DMS79 (cell line): Measurements from ENCODE around the gene AGPS.
"Not testable (repeated sequence)": the region's sequence is repeated elsewhere in the genome, so short reads cannot be mapped to it uniquely, and the experiment has no call there.

ENCODE experiments used
- DNase-seq: peaks from one replicate; lab custom pipeline; 2025; lab: John Stamatoyannopoulos, UW

Gene AGPS

GRCh38 chr2:177474301-177474700, 81.7 kb downstream of the AGPS start:
- no peak for DNase-seq

DNA sequence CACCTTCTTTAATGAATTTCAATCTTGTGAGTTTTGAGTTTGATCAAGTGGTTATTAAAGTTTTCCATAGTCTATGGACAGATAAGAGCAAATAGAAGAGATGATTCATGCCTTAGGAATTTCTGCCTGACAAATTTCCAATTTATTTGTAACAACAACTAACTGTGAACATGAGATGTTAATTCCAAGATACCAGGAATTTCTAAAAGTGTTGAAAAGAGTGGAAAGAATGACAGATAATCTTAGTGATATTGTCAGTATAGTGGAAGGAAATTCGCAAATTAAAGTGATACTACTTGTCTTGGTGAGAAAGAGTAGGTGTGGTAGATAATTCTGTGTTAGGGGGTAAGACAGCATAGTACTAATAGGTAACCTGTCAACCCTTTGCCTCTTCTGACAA, 82.4 kb downstream of the AGPS start:
- no peak for DNase-seq

DNA sequence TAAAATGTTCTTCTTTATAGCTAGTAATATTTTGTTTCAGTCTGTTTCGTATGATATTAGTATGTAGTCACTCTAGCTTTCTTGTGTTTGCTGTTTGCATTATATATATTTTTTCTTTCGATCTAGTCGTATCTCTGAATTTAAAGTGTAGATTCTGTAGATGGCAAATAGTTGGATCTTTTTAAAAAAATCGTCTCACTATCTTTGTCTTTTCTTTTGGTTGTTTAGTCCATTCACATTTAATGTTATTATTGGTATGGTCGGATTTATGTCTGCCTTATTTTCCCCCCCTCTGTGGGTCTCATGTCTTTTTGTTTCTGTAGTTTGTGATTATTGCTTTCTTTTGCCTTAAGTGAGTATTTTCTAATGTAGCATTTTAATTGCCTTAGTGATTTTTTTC, 84.3 kb downstream of the AGPS start:
- DNase-seq, result no peak

GRCh38 chr2:177478029-177478428, 85.5 kb downstream of the AGPS start:
- no peak for DNase-seq

GRCh38 chr2:177478907-177479306, 86.3 kb downstream of the AGPS start:
- DNase-seq, result no peak

DNA sequence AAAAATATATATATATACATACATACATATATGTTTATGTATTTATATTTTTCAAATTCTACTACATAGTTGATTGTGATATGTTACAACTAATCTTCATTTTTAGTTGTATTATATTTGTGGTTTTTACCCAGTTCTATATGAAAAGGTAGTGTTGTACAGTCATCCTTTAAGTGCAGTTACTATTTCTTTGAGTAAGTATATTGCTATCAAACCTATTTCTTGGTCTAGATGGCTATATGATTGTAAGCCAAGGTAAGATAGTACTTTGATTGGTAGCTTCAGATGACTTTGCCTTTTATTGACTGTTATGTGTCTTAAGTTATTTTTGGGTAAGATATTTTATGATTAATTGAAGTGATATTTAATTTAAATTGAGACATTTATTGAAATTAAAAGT, 89.6 kb downstream of the AGPS start:
- DNase-seq, result no peak

GRCh38 chr2:177483531-177483930, 91.0 kb downstream of the AGPS start:
- no peak for DNase-seq

DNA sequence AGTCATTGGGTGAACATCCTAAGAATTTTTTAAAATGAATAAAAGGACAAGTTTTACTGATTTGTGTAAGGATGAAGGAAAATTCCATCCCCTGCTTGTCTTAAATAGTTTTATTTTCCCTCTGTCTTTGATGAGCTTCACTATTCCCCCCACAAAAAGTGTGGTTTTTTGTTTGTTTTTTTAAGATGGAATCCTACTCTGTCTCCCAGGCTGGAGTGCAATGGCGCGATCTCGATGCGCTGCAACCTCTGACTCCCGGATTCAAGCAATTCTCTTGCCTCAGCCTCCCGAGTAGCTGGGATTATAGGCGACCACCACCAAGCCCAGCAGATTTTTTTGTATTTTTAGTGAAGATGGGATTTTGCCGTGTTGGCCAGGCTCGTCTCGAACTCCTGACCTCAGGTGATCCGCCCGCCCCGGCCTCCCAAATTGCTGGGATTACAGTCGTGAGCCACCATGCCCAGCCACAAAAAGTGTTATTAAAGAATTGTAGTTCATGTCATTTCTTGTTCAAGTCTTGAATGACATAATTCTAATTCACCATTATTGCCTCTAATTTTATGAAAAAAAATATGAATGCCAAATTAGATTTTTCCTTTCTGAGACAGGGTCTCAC, 91.7 kb downstream of the AGPS start:
- no peak for DNase-seq

DNA sequence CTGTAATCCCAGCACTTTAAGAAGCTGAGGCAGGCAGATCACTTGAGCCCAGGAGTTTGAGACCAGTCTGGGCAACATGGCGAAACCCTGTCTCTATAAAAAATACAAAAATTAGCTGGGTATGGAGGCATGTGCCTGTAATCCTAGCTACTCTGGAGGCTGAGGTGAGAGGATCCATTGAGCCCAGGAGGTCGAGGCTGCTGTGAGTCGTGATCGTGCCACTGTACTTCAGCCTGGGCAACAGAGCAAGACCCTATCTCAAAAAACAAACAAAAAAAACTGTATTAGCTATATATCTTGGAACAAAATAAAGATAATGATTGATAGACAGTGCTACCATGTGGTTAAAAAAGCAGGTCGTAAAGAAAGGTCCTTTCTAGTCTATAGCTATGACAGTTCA, 93.1 kb downstream of the AGPS start:
- DNase-seq, result not testable (repeated sequence)

- DNase-seq, result no peak
These were observed 97.2 kb downstream of the AGPS start for GRCh38 chr2:177489719-177490301.

GRCh38 chr2:177495945-177496344, 103.4 kb downstream of the AGPS start:
- no peak for DNase-seq

DNA sequence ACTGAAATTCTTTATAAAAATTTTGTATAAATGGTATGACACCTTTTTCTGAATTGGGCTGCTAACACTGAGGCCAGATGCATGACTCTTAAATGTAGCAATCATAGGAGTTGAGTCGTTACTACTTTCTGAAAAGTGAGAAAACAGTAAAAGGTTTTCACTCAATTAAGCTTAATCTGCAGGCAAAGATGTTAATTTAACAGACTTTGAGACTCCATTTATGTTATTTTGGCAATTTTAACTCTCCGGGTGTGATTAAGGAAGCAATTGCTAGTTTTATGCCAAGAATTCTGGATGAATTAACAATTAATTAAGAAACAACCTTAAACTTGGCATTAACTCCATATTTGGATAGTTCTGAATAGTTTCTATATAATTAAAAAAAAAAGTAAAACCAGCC, 104.3 kb downstream of the AGPS start:
- DNase-seq, result no peak

- no peak for DNase-seq
These were observed 108.6 kb downstream of the AGPS start for GRCh38 chr2:177501186-177501585.

- no peak for DNase-seq
These were observed 113.9 kb downstream of the AGPS start for GRCh38 chr2:177506505-177506904.

DNA sequence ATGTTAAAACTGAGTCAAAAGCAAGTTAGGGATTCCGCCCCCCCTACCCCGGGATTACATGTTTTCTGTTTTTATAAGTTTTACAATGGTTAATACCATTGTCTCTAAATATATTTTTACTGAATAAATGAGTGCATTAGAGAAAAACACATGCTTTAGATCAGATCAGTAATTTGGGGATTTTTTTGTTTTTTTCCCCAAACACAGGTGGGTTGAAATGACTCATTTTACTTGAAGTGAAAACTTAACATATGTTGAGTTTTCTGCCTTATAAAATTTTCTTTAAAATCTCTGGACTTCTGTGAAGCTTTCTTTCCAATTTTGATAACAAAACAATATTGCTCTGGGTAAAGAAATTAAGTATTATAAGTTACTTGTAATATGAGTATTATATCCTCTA, 114.4 kb downstream of the AGPS start:
- DNase-seq, result no peak

DNA sequence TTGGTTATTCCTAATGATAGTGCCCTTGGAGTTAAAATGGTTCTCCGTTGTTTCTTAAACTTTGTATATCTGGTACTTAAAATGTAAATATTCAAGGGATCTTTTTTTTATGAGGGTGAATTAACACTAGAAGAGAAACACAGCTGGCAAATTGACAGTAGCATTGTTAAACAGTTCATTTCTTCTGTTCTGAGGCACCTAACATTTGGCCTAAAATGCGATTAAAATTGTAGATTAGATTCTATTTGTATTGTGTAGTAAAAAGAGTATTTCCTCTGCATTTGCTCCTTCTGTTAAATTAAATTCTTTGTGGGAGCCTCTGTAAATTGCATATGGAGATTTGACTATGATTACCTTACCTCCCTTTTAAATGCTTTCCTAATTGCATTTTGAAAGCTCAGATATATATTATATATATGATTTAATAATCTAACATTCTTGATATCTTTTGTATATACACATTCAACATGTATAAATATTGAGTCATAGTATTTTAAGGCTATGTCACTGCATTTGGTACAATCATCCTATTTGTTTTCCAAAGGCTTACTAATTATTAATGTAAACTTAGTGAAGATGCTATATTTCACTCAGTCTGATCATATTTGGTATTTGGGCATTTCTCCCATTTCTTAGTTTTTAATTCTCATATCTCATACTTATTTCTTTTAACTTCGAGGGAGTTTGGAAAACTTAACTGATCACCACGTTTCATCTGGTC, 124.4 kb downstream of the AGPS start:
- DNase-seq, result no peak

DNA sequence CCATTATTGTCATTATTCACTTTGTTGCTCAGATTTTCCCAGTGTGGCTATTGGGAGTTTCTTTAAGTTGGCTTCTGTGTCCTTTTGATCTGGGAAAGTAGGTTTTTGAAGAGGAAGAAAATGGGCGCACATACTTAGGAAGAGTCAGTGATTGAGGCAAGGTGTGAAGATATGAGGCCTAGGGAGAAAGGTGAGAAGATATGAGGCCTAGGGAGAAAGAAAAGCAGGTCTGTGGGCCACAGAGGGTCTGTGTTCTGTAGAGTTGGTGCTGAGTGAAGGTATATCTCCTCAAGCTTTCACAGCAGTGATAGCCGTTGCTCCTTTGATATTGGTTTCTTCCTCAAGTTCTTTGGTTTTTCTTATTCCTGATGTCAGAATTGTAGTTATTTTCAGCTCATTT, 126.2 kb downstream of the AGPS start:
- DNase-seq, result no peak

DNA sequence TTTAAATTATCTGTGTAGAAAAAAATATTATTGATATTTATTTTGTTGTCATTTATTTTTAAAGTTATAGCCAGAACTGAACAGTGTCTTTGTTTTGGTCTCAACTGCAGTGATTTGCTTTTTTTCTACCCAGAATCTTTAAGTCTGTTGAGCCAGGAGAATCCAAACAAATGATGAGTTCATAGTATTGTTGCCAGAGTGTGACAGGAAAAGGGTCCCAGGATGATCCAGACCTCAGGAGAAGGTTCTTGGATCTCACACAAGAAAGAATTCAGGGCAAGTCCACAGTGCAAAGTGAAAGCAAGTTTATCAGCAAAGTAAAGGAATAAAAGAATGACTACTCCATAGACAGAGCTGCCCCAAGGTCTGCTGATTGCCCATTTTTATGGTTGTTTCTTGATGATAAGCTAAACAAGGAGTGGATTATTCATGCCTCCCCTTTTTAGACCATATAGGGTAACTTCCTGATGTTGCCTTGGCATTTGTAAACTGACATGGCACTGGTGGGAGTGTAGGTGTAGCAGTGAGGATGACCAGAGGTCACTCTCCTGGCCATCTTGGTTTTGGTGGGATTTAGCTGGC, 127.1 kb downstream of the AGPS start:
- DNase-seq, result no peak

GRCh38 chr2:177520324-177520723, 127.8 kb downstream of the AGPS start:
- DNase-seq, result no peak

GRCh38 chr2:177523781-177524180, 131.2 kb downstream of the AGPS start:
- no peak for DNase-seq

- DNase-seq, result no peak
These were observed 132.9 kb downstream of the AGPS start for GRCh38 chr2:177525351-177525924.

DNA sequence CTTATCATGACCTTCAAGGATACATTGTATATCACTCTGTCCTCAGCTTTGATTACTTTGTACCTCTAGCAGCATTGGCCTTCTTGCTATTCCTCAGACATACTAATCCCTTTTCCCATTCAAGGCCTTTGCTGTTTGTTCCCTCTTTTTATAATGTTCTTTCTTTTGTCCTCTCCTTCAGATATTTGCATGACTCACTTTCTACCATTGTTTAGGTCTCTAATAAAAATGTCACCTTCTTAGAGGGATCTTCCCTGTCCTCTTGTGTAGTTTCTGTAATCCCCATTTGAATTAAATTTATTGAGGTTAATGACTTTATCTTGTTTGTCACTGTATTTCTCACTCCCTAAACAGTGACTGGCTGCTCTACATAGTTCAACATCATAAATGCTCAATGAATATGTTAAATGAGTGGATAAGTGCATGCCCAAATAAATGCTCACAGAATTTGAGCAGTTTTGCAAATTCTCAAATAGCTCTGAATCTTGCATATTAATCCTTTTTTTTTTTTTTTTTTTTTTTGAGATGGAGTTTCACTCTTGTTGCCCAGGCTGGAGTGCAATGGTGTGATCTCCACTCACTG, 135.9 kb downstream of the AGPS start:
- no peak for DNase-seq

- no peak for DNase-seq
These were observed 136.6 kb downstream of the AGPS start for GRCh38 chr2:177529166-177529565.
